HFF-Myc (cell line): Measurements from ENCODE around the gene NAALADL2.
"Not testable (repeated sequence)": the region's sequence is repeated elsewhere in the genome, so short reads cannot be mapped to it uniquely, and the experiment has no call there.

Source experiments
- DNase-seq: peaks from one replicate; pipeline ENCODE4 v3.0.0-alpha.2; 2011; ENCODE audit warnings: low read depth; ENCODE audit errors: extremely low read depth
- H3K4me3 ChIP-seq: replicated peaks from 2 replicates; pipeline ENCODE4 v1.5.1; 2011; ENCODE audit warnings: low read depth, mild to moderate bottlenecking, control low read depth, low read length
- TF ChIP-seq, protein P1 (sequence below): IDR thresholded peaks from 2 replicates; pipeline ENCODE4 v1.5.1; 2012; ENCODE audit warnings: mild to moderate bottlenecking, low read depth, low read length, control low read depth; ENCODE audit errors: missing control alignments

The NAALADL2 gene

DNA sequence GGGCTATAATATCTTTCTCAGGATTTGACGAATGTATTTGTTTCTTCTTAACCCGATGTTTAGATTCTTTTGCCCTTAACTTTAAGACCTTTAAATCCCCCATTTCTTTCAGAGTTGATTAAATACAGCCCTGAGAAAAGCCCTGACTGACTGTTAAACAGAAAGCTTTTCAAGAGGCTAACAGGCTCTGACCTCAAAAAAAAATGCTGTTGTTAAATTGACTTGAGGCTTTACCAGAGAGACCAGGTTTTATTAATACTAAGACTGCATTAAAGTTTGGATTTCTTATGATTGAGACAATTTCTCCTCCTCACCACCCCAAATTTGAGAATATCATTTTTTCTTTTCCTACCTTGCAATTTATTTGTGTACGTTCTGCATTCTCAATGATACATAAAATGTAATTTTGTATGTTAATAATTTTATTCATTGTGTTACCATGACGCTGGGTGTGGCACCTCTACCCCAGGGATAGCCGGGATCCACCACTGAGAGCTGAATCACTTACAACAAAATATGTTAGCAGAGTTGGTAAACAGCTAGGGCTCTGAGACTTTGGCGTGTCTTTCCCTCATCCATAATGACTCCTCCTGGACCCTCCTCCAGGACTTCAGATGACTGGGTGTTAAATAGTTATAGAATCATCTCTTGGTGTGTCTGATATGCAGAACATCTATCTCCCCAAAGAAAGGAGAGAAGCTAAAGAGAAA, 753.5 kb downstream of the NAALADL2 start:
- DNase-seq: no peak
- TF ChIP-seq, protein P1, sequence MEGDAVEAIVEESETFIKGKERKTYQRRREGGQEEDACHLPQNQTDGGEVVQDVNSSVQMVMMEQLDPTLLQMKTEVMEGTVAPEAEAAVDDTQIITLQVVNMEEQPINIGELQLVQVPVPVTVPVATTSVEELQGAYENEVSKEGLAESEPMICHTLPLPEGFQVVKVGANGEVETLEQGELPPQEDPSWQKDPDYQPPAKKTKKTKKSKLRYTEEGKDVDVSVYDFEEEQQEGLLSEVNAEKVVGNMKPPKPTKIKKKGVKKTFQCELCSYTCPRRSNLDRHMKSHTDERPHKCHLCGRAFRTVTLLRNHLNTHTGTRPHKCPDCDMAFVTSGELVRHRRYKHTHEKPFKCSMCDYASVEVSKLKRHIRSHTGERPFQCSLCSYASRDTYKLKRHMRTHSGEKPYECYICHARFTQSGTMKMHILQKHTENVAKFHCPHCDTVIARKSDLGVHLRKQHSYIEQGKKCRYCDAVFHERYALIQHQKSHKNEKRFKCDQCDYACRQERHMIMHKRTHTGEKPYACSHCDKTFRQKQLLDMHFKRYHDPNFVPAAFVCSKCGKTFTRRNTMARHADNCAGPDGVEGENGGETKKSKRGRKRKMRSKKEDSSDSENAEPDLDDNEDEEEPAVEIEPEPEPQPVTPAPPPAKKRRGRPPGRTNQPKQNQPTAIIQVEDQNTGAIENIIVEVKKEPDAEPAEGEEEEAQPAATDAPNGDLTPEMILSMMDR: no peak
- H3K4me3 ChIP-seq: no peak overlapping the region

DNA sequence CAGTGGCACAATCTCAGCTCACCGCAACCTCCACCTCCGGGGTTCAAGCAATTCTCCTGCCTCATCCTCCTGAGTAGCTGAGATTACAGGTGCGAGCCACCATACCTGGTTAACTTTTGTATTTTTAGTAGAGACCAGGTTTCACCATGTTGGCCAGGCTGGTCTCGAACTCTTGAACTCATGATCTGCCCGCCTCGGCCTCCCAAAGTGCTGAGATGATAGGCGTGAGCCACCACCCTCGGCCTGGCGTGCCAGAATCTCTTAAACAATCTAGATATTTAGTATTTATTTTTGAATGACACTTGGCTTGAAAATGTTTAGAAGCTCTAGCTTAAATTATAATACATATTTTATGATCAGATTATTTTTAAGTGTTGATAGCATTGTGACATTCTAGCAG, 755.0 kb downstream of the NAALADL2 start:
- not testable (repeated sequence) for H3K4me3 ChIP-seq, DNase-seq

DNA sequence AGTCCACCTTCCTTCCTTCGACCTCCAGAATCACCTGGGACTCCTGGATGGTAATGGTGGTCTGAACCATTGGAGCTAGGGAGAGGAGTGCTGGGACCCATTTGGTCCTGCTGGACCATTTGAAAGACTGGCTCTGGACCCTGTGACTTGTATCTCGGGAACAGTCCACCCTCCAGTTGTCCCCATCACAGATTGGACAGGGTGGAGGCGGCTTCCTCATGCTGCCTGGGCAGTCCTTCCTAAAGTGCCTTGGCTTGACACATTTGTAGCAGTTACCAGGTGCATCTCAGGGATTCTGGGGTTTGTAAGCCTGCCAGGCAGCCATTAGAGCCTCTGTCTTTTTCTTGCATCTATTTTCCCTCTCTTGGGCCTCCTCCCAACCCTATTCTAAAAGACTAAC, 758.1 kb downstream of the NAALADL2 start:
- no peak overlapping the region for H3K4me3 ChIP-seq
- DNase-seq: no peak
- TF ChIP-seq, protein P1: no peak

DNA sequence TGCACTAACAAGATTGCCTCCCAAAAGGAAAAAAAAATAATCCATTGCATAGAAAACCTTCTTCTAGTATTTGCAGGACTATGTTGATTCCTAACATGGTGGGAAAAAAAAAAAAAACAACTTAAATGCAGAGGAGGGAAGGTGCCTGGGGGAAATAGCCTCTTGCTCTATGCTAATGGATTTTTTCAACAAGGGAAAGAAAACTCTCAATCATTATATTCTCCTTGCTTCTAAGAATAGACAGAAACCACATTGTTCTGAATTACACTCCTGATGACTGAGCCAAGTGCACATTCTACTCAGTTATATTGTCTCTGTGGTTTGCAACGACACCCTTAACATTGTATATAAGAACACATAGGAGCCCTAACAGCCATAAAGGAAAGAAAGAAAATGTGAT, 760.2 kb downstream of the NAALADL2 start:
- no peak overlapping the region for H3K4me3 ChIP-seq
- no peak for DNase-seq
- TF ChIP-seq, protein P1: no peak

DNA sequence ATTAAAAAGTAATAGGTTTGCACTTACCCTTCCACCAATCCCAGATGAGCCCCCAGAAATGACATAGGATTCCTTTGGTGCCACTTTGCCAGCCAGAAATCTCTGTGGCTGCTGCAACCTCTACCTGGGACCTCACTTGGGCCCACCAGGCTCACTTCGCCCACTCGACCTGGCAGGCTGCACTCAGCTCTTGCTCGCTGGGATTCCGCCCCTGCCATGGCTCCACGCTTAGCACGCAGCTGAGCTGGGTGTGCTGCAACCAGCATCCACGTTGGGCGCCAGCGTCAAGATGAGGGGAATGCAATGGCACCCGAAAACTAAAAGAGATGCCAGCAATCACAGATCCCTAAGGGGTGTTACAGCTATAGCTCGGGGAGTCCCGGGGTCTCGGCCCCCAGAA, 761.0 kb downstream of the NAALADL2 start:
- DNase-seq: no peak
- no peak overlapping the region for H3K4me3 ChIP-seq
- TF ChIP-seq, protein P1: no peak

DNA sequence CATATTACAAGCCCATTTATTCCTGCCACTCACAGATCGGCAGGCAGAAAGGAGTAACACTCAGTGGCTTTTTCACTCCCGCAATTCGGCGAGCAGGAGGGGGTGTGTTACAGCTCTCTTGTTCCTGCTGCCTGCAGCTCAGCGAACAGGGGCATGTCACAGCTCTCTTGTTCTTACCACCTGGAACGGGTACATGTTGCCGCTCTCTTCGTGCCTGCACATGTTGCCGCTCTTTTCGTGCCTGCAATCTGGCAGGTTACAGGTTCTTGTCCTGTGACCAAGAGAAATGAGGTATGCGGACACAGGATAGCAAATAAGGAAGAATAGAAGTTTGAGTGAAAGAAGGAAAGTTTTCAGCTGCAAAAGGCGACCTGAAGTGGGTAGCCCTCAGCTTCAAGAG, 761.4 kb downstream of the NAALADL2 start:
- no peak overlapping the region for H3K4me3 ChIP-seq
- TF ChIP-seq, protein P1: no peak
- no peak for DNase-seq

DNA sequence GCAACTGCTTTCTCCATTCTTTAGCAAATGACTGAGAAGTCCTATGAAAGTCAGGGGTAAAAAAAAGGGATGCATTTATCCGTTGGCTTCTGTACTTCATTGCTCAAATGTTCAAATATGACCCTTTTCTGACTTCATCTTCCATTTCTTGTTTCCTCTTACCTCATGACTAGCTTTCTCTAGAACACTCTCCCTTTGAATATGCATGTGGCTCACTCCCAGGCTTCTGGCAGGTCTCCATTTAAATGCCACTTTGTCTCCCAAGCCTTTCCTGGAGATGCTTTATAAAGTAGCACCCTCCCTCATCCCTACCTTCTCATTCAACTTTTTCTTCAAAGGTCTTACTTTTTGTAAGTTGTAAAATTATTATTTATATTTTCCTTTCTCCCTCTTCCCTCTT, 781.8 kb downstream of the NAALADL2 start:
- TF ChIP-seq, protein P1: no peak
- H3K4me3 ChIP-seq: no peak overlapping the region
- DNase-seq: no peak
